HCT116 (cell line): Measurements from ENCODE around the gene DIPK1A. TPM values are rescaled to one million over a fixed set of nuclear protein-coding genes. Genes with fewer than 3 reads are reported as not detected.

ENCODE experiments used
- ATAC-seq: fragments of 200-7000 bp; cut with Tn5 transposase; 2 replicates; pipeline ENCODE4 v1.9.1; 2020; ENCODE audit warnings: mild to moderate bottlenecking, moderate library complexity
- BruUV-seq: library from RNA; stranded (reverse); fragments of 400-500 nt; replicated peaks from 2 replicates; lab custom pipeline; 2021; lab: Mats Ljungman, UMichigan
- CTCF ChIA-PET: fragments of 300-600 bp; sonication (Branson Sonifier 250); formaldehyde crosslinking; loops from one replicate; lab custom pipeline; 2021; ENCODE audit warnings: antibody characterized with exemption; lab: Charles Lee
- POLR2A ChIA-PET: fragments of 300-600, 350-600 bp; sonication (Branson Sonifier 250); formaldehyde crosslinking; loops from one replicate; lab custom pipeline; 2021; ENCODE audit warnings: antibody characterized with exemption; lab: Charles Lee
- RAD21 ChIA-PET, 2 experiments: fragments of 300-600 bp; sonication (Branson Sonifier 250); formaldehyde crosslinking; loops; one replicate each; lab custom pipeline; 2023; ENCODE audit warnings: low total read pairs in 2 of 2; ENCODE audit not compliant: uncharacterized antibody in 2 of 2, unreplicated experiment in 2 of 2, low non-redundant PET in 1 of 2; lab: Charles Lee
- DNase-seq: peaks from one replicate; pipeline ENCODE4 v3.0.0-alpha.2; 2010; ENCODE audit warnings: low read depth, low spot score
- H2AFZ ChIP-seq: fragments of 200-600 bp; shearing (Covaris generic), sonication (generic); 2 replicates; pipeline ENCODE4 v1.6.1; 2017; ENCODE audit warnings: low read depth, mixed run types, mixed read lengths, antibody characterized with exemption, low read length; ENCODE audit not compliant: poor library complexity, severe bottlenecking
- H3K27ac ChIP-seq: 2 replicates; pipeline ENCODE4 v1.5.1; 2012; ENCODE audit warnings: low read depth, low read length
- H3K27me3 ChIP-seq: fragments of 200-600 bp; sonication (generic); 2 replicates; pipeline ENCODE4 v1.6.1; 2016; ENCODE audit warnings: mixed run types, low read length, mixed read lengths; ENCODE audit not compliant: insufficient read depth
- H3K36me3 ChIP-seq, 2 experiments: fragments of 200-500 bp in 1 of 2; fragments of 200-600 bp in 1 of 2; sonication (Bioruptor generic) in 1 of 2; sonication (generic) in 1 of 2; 2 replicates each; pipeline versions ENCODE4 v1.5.1 to v1.6.1; 2014 to 2016; ENCODE audit warnings: low read length in 2 of 2, inconsistent platforms in 1 of 2, mixed read lengths in 1 of 2, mixed run types in 1 of 2; ENCODE audit not compliant: insufficient read depth in 2 of 2, control insufficient read depth in 1 of 2
- H3K4me1 ChIP-seq, 2 experiments: fragments of 200-600 bp in 1 of 2; sonication (generic) in 1 of 2; 2 replicates each; pipeline versions ENCODE4 v1.5.1 to v1.6.1; 2012 to 2017; ENCODE audit warnings: low read length in 2 of 2, inconsistent platforms in 1 of 2, mild to moderate bottlenecking in 1 of 2, mixed read lengths in 1 of 2, mixed run types in 1 of 2, moderate library complexity in 1 of 2; ENCODE audit not compliant: insufficient read depth in 2 of 2, control insufficient read depth in 1 of 2
- H3K4me2 ChIP-seq: fragments of 200-600 bp; sonication (generic); 2 replicates; pipeline ENCODE4 v1.6.1; 2017; ENCODE audit warnings: mixed run types, low read length, mixed read lengths
- H3K4me3 ChIP-seq, 2 experiments: fragments of 200-600 bp in 1 of 2; sonication (generic) in 1 of 2; replicated peaks in 1 of 2; 2 replicates each; pipeline ENCODE4 v1.5.1; 2011 to 2016; ENCODE audit warnings: low read length in 2 of 2, control low read depth in 1 of 2, low read depth in 1 of 2, mild to moderate bottlenecking in 1 of 2, mixed read lengths in 1 of 2, mixed run types in 1 of 2
- H3K79me2 ChIP-seq: fragments of 200-600 bp; sonication (generic); 2 replicates; pipeline ENCODE4 v1.6.1; 2017; ENCODE audit warnings: mild to moderate bottlenecking, mixed run types, low read length, moderate library complexity, mixed read lengths; ENCODE audit not compliant: insufficient read depth
- H3K9ac ChIP-seq: fragments of 200-600 bp; sonication (generic); 2 replicates; pipeline ENCODE4 v1.6.1; 2016; ENCODE audit warnings: low read length, mixed read lengths
- H3K9me2 ChIP-seq: fragments of 200-600 bp; sonication (generic), shearing (Covaris generic); 2 replicates; pipeline ENCODE4 v1.6.1; 2017; ENCODE audit warnings: mixed run types, mild to moderate bottlenecking, moderate library complexity; ENCODE audit not compliant: insufficient read depth
- H3K9me3 ChIP-seq, 2 experiments: fragments of 200-500 bp in 1 of 2; fragments of 200-600 bp in 1 of 2; sonication (Bioruptor generic) in 1 of 2; sonication (generic) in 1 of 2; 2 replicates each; pipeline ENCODE4 v1.6.1; 2014 to 2017; ENCODE audit warnings: low read length in 2 of 2, mixed read lengths in 2 of 2, inconsistent platforms in 1 of 2, low read depth in 1 of 2, mild to moderate bottlenecking in 1 of 2, mixed run types in 1 of 2, moderate library complexity in 1 of 2; ENCODE audit not compliant: control insufficient read depth in 1 of 2, insufficient read depth in 1 of 2
- H4K20me1 ChIP-seq: fragments of 200-600 bp; sonication (generic), shearing (Covaris generic); 2 replicates; pipeline ENCODE4 v1.6.1; 2017; ENCODE audit warnings: mixed run types, mild to moderate bottlenecking, moderate library complexity; ENCODE audit not compliant: insufficient read depth
- CBX3 ChIP-seq: IDR thresholded peaks from 2 replicates; pipeline ENCODE4 v1.6.1; 2012; ENCODE audit warnings: low read depth
- CEBPB ChIP-seq: IDR thresholded peaks from 2 replicates; pipeline ENCODE4 v1.6.1; 2012; ENCODE audit warnings: low read depth
- EZH2phosphoT487 ChIP-seq: fragments of 200-600 bp; IDR thresholded peaks from 2 replicates; pipeline ENCODE4 v1.6.1; 2018; ENCODE audit warnings: antibody characterized with exemption, borderline replicate concordance
- FOSL1 ChIP-seq: IDR thresholded peaks from 2 replicates; pipeline ENCODE4 v1.6.1; 2012; ENCODE audit warnings: low read depth
- JUND ChIP-seq: IDR thresholded peaks from 2 replicates; pipeline ENCODE4 v1.6.1; 2012
- POLR2AphosphoS5 ChIP-seq: IDR thresholded peaks from 2 replicates; pipeline ENCODE4 v1.6.1; 2011; ENCODE audit warnings: mild to moderate bottlenecking, low read depth, low read length, moderate library complexity
- RAD21 ChIP-seq: IDR thresholded peaks from 2 replicates; pipeline ENCODE4 v1.6.1; 2012; ENCODE audit warnings: low read depth, mild to moderate bottlenecking
- SIN3A ChIP-seq: IDR thresholded peaks from 2 replicates; pipeline ENCODE4 v1.6.1; 2012; ENCODE audit warnings: low read depth
- SP1 ChIP-seq: IDR thresholded peaks from 2 replicates; pipeline ENCODE4 v1.6.1; 2012; ENCODE audit warnings: low read depth
- SRF ChIP-seq: IDR thresholded peaks from 2 replicates; pipeline ENCODE4 v1.6.1; 2012; ENCODE audit warnings: low read depth
- TCF7L2 ChIP-seq: IDR thresholded peaks from 2 replicates; pipeline ENCODE4 v1.7.0; 2011; ENCODE audit warnings: borderline replicate concordance, inconsistent platforms; ENCODE audit not compliant: insufficient read depth, insufficient read length; ENCODE audit errors: extremely low read depth
- YY1 ChIP-seq: IDR thresholded peaks from 2 replicates; pipeline ENCODE4 v1.6.1; 2011; ENCODE audit warnings: low read length, low read depth, moderate library complexity, mild to moderate bottlenecking; ENCODE audit not compliant: insufficient replicate concordance; ENCODE audit errors: extremely low read depth
- ZBTB33 ChIP-seq: IDR thresholded peaks from 2 replicates; pipeline ENCODE4 v1.6.1; 2011; ENCODE audit warnings: mild to moderate bottlenecking, low read length, moderate library complexity; ENCODE audit not compliant: insufficient replicate concordance; ENCODE audit errors: extremely low read depth
- ZFX ChIP-seq: fragments of 450-650 bp; IDR thresholded peaks from 2 replicates; pipeline ENCODE4 v1.6.1; 2017
- ZNF274 ChIP-seq: fragments of 200-500 bp; sonication (Bioruptor generic); IDR thresholded peaks from 2 replicates; pipeline ENCODE4 v1.6.1; 2014; ENCODE audit warnings: mild to moderate bottlenecking, low read depth, low read length, inconsistent platforms
- intact Hi-C: fragments of 100-400 bp; cut with micrococcal nuclease; formaldehyde crosslinking; loops from 2 replicates; pipeline ENCODE4 v1.10.0; 2022
- total RNA-seq: library from RNA; stranded (reverse); gene quantifications from one replicate; pipeline ENCODE4 v1.2.1, GENCODE V29; 2021; ENCODE audit not compliant: unreplicated experiment
- TF ChIP-seq, protein P1 (sequence below): IDR thresholded peaks from 2 replicates; pipeline ENCODE4 v1.6.1; 2012
- TF ChIP-seq, protein P2 (sequence below), 3 experiments: fragments of 200-600 bp in 1 of 3; sonication (generic) in 1 of 3; IDR thresholded peaks in 2 of 3; conservative IDR thresholded peaks in 1 of 3; 2 replicates each; pipeline ENCODE4 v1.5.1; 2012 to 2017; ENCODE audit warnings: low read depth in 2 of 3, low read length in 2 of 3, antibody characterized with exemption in 1 of 3, borderline replicate concordance in 1 of 3, control low read depth in 1 of 3, mild to moderate bottlenecking in 1 of 3, mixed read lengths in 1 of 3, mixed run types in 1 of 3, moderate library complexity in 1 of 3; ENCODE audit not compliant: insufficient read depth in 1 of 3

Gene DIPK1A
- total RNA-seq, 1 experiment from 2014 or later: 4.3 TPM

GRCh38 chr1:92851729-92852128 is 109.5 kb downstream of the DIPK1A start:
- H4K20me1 ChIP-seq: no peaks in the 10 kb centered on the region
- no TSS peak for BruUV-seq
- no peak overlapping the region for H3K27ac ChIP-seq
- no peak for TF ChIP-seq POLR2AphosphoS5
- TF ChIP-seq, protein P1, sequence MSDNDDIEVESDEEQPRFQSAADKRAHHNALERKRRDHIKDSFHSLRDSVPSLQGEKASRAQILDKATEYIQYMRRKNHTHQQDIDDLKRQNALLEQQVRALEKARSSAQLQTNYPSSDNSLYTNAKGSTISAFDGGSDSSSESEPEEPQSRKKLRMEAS: no peak
- TF ChIP-seq CEBPB: no peak
- TF ChIP-seq YY1: no peak
- no peak overlapping the region for H3K4me3 ChIP-seq
- H3K9me3 ChIP-seq: no peaks in the 10 kb centered on the region
- ChIA-PET RAD21 (no interaction called here), CTCF (interaction anchor here (1.7 kb wide), 1 partner anchor 142 kb away, joined by 5 read pairs; no protein-coding TSS in a partner anchor), POLR2A (no interaction called here)
- no peaks in the 10 kb centered on the region for H3K36me3 ChIP-seq
- H3K4me2 ChIP-seq: no peak overlapping the region
- no peaks in the 10 kb centered on the region for H3K4me1 ChIP-seq
- no peaks in the 10 kb centered on the region for H3K27me3 ChIP-seq
- no peak for DNase-seq
- H3K79me2 ChIP-seq: no peaks in the 10 kb centered on the region
- H3K9ac ChIP-seq: no peak overlapping the region
- no peak overlapping the region for H2AFZ ChIP-seq
- intact Hi-C loops: no loop called here
- ATAC-seq: no peak
- no peaks in the 10 kb centered on the region for H3K9me2 ChIP-seq

DNA sequence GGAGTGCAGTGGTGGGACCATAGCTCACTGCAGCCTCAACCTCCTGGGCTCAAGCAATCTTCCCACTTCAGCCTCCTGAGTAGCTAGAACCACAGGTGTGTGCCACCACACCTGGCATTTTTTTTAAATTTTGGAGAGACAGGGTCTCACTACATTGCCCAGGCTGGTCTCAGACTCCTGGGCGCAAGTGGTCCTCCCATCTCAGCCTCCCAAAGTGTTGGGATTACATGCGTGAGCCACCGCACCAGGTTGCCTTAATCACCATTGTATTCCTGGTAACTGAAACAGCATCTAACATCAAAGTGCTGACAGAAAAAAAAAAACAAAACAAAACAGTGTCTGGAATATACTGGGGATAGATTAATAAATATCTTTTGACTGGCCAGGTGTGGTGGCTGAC is 111.2 kb downstream of the DIPK1A start:
- DNase-seq (no peak), ATAC-seq (no peak)
- Histone ChIP-seq H3K36me3 (no peaks in the 10 kb centered on the region), H3K79me2 (no peaks in the 10 kb centered on the region), H2AFZ (no peak overlapping the region), H3K4me1 (no peaks in the 10 kb centered on the region), H3K9me3 (no peaks in the 10 kb centered on the region), H3K27ac (no peak overlapping the region), H3K27me3 (no peaks in the 10 kb centered on the region), H3K4me3 (no peak overlapping the region), H3K9ac (no peak overlapping the region), H3K4me2 (no peak overlapping the region), H4K20me1 (no peaks in the 10 kb centered on the region), H3K9me2 (no peaks in the 10 kb centered on the region)
- CTCF ChIA-PET: interaction anchor here (1.3 kb wide), 1 partner anchor 10 kb away, joined by 4 read pairs; no protein-coding TSS in a partner anchor
- no TSS peak for BruUV-seq
- RAD21 ChIA-PET: no interaction called here
- intact Hi-C loops: no loop called here
- POLR2A ChIA-PET: interaction anchor here (1.0 kb wide), 1 partner anchor 19 kb away, joined by 3 read pairs; no protein-coding TSS in a partner anchor
- TF ChIP-seq ZFX: no peak
- TF ChIP-seq SP1: no peak
- TF ChIP-seq SRF: no peak
- no peak for TF ChIP-seq CBX3
- TF ChIP-seq, protein P1: no peak
- no peak for TF ChIP-seq SIN3A
- TF ChIP-seq ZNF274: no peak
- no peak for TF ChIP-seq ZBTB33
- TF ChIP-seq, protein P2, sequence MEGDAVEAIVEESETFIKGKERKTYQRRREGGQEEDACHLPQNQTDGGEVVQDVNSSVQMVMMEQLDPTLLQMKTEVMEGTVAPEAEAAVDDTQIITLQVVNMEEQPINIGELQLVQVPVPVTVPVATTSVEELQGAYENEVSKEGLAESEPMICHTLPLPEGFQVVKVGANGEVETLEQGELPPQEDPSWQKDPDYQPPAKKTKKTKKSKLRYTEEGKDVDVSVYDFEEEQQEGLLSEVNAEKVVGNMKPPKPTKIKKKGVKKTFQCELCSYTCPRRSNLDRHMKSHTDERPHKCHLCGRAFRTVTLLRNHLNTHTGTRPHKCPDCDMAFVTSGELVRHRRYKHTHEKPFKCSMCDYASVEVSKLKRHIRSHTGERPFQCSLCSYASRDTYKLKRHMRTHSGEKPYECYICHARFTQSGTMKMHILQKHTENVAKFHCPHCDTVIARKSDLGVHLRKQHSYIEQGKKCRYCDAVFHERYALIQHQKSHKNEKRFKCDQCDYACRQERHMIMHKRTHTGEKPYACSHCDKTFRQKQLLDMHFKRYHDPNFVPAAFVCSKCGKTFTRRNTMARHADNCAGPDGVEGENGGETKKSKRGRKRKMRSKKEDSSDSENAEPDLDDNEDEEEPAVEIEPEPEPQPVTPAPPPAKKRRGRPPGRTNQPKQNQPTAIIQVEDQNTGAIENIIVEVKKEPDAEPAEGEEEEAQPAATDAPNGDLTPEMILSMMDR (IDR thresholded peaks at IDR 0.05 in 2 of 3, conservative IDR thresholded peaks at IDR 0.05 in 1 of 3; ENCODE audit: borderline replicate concordance in 1 of 3, insufficient read depth in 1 of 3, low read depth in 2 of 3, low read length in 2 of 3): no peak
- TF ChIP-seq CEBPB: no peak
- TF ChIP-seq RAD21: no peak
- TF ChIP-seq JUND: no peak
- TF ChIP-seq FOSL1: no peak
- TF ChIP-seq TCF7L2: no peak
- TF ChIP-seq EZH2phosphoT487: no peak
